Hepatic stellate cell (primary cell): ENCODE results near the gene LFNG.
A peak's percentile ranks its signal among the peaks of the same experiment; 100 is the strongest.
"Not testable (repeated sequence)": the region's sequence is repeated elsewhere in the genome, so short reads cannot be mapped to it uniquely, and the experiment has no call there.

Experiments used
- DNase-seq: peaks from one replicate; pipeline ENCODE4 v3.0.0; 2011; ENCODE audit warnings: low spot score

The LFNG gene

DNA sequence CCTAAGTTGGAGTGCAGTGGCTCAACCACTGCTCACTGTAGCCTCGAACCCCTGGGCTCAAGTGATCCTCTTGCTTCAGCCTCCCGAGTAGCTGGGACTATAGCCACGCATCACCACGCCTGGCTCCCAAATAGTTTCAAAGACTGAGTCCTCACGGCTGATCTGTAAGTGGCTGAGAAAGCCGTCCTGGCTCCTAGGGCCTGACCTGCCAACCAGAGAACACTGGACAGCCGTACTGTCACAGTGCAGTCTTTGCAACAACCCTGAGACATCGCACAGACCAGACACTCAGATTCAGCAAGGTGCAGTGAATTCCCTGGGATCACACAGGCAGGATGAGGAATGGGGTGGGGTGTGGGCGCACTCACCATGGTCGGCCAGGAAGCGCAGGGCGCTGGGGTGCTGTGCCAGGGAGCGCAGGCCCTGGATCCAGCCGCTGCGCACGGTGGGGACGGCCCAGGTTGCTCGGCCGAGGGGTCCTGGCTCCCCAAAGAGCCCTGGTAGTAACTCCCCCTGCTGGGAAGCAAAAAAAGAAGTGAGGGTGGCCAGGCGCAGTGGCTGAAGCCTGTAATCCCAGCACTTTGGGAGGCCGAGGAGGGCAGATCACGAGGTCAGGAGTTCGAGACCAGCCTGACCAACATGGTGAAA, 25.1 kb downstream of the LFNG start:
- no peak for DNase-seq

DNA sequence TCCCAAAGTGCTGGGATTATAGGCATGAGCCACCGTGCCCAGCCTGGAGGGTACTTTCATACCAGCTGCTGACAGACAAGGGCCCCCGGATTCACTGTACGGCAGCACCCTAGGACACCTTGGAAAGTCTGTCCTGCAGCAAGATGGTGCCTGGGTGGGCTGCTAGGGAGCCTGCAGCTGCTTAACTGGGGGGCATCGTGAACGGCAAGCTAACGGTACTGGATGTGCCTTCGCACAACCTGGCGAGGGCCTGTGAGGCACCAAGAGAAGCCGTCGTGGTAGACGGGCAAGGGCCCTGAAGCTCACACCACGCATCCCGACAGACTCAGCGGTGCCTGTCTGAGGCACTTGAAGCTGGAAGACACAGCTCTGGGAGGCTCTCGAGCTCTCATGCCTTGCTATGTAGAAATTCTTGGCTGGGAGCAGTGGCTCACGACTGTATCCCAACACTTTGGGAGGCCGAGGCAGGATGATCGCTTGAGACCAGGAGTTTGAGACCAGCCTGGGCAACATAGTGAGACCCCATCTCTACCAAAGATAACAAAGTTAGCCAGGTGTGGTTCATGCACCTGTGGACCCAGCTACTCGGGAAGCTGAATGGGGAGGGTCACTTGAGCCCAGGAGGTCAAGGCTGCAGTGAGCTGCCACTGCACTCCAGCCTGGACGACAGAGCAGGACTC, 26.3 kb downstream of the LFNG start:
- DNase-seq = no peak

DNA sequence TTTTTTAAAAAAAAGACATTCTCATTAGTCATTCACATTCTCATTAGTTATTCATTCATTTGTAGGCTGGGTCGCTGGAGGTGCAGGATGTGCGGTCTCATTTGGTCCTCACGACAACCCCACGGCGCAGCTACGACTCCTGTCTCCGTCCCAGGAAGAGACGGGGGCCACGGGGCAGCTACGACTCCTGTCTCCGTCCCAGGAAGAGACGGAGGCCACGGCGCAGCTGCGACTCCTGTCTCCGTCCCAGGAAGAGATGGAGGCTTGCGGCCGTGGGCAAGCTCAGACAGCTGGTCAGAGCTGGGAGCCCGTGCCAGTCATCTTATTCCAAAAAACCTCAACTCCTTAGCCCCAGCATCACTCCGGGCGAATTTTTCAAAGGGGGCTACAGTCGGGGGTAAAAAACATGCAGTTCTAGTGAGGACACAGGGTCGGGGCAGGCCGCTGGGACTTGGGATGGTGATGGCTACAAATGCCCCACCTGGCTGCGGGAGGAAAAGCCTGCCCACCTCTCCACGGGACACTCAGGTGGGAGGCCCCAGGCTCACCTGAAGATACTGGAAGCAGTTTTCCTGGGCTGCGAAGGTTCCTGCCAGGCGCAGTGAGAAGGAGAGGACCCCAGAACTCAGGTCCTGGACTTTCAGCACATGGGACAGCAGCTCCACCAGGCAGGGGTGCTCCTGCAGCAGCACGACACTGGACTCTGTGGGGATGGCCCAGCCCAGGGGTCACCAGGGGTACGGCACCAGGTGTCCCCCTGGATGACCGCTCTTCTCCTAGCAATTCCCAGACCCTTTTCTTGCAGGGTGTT, 27.4 kb downstream of the LFNG start:
- DNase-seq = no peak

DNA sequence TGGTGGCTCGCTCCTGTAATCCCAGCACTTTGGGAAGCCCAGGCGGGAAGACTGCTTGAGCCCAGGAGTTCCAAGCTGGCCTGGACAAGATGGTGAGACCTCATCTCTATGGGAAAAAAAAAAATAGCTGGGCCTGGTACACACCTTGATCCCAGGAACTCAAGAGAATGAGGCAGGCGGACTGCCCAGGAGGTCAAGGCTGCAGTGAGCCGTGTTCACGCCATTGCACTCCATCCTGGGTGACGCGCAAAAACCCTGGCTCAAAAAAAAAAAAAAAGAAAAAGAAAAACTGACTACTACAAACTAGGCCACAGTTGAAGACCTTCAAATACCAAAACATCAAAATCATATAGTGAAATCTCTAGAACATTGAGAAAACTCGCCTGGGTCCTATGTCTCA, 31.8 kb downstream of the LFNG start:
- no peak for DNase-seq

DNA sequence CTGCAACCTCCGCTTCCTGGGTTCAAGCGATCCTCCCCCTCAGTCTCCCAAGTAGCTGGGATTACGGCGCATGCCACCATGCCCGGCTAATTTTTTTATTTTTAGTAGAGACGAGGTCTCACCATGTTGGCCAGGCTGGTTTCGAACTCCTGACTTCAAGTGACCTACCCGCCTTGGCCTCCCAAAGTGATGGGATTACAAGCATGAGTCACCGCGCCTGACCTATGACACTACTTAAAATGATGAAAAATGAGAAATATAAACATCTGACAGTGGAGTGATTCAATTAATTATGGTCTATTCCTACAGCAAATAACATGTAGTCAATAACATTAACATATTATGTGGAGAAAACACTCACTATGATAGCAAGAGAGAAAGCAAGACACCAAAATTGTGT, 33.5 kb downstream of the LFNG start:
- DNase-seq = no peak

DNA sequence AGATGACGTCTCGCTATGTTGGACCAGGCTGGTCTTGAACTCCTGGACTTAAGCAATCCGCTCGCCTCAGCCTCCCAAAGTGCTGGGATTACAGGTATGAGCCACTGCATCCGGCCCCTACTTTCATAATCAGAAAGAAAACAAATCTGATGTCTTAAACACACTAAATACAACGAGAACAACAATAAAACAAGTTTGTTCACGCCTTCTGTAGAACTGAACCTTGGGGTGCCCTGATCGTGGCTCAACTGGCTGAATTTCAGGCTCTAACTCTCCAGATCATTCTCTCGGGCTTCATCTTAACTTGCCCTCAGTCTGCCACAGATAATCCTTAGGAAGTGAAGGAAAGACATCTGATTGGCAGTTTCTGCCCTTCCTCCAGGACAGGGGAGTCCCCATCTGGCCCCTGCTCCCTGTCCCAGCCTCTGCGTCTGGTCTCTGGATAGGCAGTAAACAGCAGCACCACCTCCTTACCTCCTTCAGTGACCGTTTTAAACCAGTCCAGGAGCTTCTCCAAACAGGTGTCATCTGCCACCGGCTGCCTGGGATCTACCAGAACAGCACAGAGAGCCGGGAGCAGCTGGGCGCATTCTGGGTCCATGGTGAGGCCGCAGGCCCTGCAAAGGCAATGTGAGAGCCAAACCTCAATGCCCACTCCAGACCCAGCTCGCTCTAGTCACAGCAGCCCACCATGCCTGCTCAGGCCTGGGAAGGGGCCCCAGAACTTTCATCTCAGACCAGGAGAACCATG, 34.4 kb downstream of the LFNG start:
- DNase-seq = no peak

DNA sequence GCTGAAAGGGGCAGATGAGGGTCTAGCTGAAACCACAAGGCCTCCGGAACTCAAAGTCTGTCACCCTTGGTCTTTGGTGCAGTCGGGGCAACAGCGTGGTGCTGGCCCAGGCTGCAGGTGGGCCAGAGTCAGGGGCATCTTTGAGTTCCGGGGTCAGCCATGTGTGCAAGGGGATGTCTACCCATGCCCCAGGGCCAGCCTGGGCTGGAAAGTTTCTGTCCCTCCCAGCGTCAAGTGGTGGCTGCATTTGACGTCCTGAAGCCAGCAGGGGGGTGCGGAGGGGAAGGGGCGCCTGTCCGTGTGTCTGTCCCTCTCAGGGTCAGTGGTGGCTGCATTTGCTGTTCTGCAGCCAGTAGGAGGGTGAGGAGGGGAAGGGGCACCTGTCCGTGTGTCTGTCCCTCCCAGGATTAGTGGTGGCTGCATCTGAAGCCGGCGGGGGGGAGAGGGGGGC, 35.1 kb downstream of the LFNG start:
- DNase-seq = no peak

DNA sequence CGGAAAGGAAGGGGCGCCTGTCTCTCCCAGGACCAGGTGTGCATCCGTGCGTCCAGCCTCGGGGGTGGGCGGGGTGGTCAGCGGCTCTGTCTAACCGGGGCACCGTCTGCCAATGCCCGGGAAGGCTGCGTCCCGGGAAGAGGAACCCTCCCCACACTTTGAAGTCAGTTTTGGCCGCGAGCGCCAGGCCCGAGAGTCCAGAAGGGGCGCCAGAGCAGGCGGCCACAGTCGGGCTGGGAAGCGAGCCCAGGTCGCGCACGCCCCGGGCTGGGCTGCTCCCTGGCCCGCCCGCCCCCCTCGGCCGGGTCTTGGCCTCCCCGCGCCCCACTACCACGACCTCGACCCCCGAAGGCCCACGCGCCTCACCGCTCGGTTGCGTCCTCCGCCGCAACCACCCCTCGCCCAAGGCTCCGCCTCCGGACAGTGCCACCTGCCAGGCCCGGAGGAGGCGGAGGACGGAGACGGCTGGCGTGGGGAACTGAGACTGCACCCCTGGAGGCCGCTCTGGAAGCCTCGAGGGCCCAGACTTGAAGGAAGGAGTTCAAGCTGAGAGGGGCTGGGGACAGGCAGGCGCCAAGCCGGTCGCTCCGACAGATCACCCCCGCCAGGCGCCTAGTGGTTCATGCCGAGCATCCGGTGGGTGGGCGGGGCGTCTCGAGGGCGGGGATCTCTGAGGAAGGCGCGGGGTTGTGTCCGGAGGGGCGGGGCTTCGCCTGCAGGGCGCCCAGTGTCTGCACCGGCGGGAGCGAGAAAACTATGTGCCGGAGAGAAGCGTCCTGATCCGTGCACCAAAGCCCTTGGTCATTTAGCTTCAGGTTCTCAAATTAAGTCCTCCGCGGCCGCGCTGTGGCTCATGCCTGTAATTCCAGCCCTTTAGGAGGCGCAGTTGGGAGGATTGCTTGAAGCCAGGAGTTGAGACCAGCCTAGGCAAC, 35.8 kb downstream of the LFNG start, which contains the start of gene BRAT1:
Gene BRAT1 (minus strand): TSS at position 404 of the 932 bp plus-strand sequence. CDS start 1,093 bp downstream, outside the sequence.
- DNase-seq = peak; percentile 100

DNA sequence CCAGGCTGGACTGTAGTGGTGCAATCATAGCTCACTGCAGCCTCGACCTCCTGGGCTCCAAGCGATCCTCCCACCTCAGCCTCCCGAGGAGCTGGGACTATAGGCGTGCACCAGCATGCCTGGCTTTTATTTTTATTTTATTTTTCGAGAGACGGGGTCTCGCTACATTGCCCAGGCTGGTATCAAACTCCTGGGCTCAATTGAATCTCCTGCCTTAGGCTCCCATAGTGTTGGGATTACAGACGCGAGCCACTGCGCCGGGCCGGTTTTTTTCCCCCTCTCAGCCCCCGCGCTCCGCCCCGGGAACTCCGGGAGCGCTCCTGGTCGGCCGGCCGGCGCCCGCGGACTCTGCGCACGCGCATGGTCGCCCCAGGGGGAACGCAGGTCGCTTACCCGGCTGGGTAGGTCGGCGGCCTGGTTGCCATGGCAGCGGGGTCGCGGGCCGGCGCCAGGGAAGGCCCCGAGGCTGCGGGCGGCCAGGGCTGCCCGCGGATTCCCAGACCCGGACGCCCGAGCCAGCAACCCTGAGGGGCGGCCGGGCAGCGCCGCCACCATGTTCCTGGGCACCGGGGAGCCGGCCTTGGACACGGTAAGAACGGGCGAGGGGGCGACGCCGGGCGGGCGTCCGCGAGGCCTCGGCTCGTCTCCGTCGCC, 39.2 kb downstream of the LFNG start, which contains the start of gene IQCE:
Gene IQCE (plus strand): TSS at position 351 of the 654 bp plus-strand sequence. CDS start 203 bp downstream, at position 554.
- peak; percentile 93 for DNase-seq

DNA sequence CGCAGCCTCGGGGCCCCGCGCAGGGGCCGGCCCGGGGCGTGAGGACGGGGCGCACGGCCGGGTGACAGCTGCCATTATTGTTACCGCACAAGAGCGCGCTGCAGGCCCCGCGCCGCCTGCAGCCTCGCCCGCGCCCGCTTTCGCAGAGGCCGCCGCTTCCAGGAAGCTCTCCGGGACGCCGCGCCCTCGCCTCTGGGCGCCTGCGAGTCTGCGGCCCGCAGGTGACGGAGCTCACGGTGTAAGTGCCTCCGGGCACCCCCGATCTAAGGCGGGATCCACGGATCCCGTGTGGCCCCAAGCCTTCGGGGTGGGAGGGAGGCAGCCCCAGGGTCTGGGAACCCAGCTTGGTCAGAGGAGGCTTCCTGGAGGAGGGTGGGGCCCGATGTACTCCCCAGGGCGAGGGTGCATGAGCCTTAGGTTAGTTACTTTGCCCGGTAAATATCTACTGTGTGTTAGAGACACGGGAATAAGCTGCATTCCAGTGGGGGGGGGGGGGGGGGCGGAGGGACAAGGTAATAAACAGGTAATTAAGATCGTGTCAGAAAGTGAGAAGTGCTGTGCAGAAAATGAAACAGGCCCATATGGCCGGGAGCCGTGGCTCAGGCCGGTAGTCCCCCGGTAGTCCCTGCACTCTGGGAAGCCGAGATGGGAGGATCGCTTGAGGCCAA, 39.8 kb downstream of the LFNG start:
- DNase-seq = no peak

DNA sequence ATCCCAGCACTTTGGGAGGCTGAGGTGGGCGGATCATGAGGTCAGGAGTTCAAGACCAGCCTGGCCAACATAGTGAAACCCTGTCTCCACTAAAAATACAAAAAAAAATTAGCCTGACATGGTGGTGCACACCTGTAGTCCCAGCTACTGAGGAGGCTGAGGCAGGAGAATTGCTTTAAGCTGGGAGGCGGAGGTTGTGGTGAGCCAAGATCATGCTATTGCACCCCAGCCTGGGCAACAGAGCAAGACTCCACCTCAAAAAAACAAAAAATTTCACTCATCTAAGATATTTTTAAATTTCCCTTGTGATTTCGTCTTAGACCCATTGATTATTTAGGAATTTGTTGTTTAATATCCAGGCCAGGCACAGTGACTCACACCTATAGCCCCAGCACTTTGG, 44.4 kb downstream of the LFNG start:
- DNase-seq = not testable (repeated sequence)

DNA sequence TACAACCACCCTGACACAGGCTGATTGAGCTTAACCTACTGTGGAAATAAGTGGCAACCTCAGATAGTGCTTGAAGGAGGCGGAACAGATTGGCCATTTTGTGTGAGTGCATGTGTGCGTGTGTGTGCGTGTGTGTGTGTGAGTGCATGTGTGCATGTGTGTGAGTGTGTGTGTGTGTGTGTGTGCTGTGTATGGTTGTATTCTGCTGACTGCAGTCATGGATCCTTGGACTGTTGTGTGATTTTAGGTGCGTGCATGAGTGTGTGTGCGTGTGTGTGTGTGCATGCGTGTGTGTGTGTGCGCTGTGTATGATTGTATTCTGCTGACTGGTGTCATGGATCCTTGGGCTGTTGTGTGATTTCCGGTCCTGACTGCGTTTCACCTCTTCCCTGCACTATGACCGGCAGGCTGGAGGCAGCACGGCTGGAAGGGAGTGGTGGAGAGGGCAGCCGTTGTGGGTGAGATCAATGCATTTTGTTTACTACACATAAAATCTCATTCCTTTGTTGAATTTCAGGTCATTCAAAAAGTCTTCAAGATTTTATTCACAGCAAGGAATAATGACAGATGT, 45.5 kb downstream of the LFNG start:
- DNase-seq = no peak

DNA sequence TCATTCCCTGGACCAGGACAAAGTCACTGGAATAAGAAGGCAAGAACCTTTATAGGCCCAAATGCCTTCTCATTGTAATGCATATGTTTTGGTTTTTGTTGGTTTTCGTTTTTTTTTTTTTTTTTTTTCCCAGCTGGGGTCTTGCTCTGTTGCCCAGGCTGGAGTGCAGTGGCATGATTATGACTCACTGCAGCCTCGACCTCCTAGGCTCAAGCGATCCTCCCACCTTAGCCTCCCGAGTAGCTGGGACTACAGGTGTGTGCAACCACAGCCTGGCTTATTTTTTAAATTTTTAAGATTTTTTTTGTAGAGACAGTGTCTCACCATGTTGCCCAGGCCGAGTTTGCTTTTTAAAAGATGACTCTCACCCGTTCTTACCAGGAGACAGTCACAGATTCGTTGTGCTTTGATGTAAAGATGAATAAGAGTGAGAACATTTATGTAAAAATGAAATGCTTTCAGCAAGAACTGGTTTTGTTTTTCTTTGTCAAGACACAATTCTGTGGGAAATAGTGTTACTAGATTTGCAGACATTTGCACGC, 46.8 kb downstream of the LFNG start:
- no peak for DNase-seq

DNA sequence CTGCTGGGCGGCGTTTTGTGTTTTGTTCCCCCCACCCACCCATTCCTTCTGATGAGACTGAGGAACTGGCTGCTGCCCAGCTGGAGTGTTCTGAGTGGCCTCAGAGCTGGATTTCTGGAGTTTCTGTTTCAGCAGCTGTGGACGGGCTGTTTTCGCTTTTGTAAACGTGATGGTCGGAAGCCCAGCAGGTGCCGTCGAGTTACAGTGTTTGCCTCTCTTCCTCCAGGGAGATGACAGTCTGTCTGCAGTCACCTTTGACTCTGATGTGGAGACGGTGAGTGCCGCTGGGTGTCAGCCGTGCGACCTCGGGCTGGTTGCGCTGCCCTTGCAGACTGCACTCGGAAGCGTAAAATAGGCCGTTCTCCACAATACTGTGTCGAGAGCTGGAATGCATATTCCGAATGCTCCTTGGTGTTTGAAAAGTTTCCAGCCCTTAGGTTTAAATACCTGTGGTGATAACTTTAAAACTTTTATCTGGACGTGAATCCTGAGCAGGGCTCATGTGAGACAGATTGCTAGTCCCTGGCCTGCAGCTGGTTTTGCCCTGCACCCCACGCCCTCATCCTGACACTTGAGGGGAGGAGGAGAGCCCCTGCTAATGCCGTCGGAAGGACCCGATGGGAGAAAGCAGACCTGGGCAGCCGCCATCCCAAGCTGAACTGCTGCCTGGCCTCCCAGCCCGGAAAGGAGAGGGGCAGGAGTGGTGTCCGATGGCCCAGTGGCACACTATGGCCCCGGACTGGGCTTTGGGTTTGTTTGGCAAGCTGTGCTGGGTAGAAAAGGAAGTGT, 47.5 kb downstream of the LFNG start:
- no peak for DNase-seq

DNA sequence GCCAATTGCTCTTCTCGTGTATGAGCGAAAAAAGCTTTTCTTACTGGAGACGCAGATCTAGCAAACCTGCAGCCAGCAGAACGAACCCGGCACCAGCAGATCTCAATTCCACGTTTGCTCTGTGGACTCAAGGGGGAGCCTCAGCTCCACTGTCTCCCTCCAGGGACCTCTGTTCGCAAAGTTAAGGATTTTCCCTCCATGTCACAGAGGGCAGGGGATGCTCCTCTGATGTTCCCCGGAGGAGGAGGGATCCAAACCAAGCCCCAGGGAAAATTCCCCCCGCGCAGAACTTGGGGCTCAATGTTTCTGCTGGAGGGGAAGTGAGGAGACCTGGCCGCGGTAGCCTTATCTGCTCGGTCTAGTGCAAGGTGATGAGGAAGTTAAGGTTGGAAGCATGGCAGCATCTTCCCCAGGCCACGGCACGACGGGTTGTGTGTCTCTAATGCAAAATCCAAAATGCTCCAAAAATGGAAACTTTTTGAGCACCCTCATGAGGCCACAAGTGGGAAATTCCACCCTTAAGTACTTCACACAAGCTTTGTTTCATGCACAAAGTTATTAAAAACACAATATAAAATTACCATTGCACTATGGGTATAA, 48.2 kb downstream of the LFNG start:
- DNase-seq = peak; percentile 54

DNA sequence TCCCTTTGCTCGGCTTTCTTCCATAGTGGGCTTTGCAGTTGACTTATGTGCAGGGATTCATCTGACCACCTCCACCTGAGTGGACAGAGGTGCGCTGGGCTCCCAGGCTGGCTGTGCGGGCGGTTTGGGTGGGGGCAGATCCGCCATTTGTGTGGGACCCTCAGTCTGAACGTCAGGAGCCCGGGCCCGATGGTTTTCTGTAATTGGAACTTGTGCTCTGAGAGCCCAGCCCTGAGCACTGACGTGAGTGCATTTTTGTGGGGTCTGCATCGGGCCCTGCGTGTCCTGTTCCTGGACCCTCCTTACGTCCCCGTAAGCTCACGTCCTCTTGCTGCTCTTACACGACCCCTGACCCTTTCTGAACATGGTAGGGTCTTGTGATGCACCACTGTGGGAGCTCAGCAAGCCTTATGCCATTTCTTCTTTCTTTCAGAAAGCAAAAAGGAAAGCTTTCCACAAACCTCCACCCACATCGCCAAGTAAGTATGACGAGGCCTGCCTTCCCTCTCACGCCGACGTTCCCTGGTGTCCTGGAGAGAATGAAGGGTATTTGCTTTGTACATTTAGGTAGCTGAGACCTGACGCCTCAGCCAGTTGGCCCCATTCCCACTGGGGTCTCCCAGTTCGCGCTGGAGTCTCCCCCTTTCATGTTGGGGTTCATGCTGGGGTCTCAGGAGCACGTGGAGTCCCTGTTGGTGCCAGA, 49.1 kb downstream of the LFNG start:
- DNase-seq = no peak

DNA sequence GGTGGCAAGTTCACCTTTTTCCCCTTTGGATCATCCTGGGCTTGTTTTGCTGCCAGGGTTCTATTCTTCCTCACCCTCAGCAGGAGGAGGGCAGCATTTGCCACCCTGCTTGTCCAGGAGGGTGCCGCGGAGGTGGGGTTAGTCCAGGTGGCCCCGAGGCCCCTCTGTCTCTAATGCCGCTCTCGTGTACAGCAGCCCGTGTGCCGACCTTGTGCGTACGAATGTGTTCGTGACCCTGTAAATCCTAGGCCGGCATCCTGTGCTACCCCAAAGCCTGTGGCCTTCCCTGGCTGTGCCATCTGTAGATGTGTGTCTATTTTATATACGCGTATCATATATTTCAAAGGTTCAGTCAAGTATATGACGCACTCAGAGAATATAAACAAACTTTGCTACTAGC, 49.8 kb downstream of the LFNG start:
- no peak for DNase-seq
